Breast epithelium (tissue), 4 donors: Measurements from ENCODE around the gene PARVA. TPM values are rescaled to one million over a fixed set of nuclear protein-coding genes. Genes with fewer than 3 reads are reported as not detected.

Source experiments
- DNase-seq, 2 donors: peaks; one replicate each; pipeline ENCODE4 v3.0.0-alpha.2; 2019; ENCODE audit warnings: low spot score in 2 of 2
- H3K27ac ChIP-seq, 2 donors: fragments of 200-600 bp; sonication (generic) in 1 of 2; one replicate each; pipeline ENCODE4 v1.5.1; 2016 to 2019; ENCODE audit warnings: mild to moderate bottlenecking in 1 of 2
- H3K27me3 ChIP-seq, 2 donors: fragments of 200-600 bp; sonication (generic) in 1 of 2; one replicate each; pipeline versions ENCODE4 v1.5.1 to v1.6.0; 2017 to 2019; ENCODE audit warnings: control low read depth in 1 of 2, mild to moderate bottlenecking in 1 of 2
- H3K36me3 ChIP-seq: fragments of 200-600 bp; one replicate; pipeline ENCODE4 v1.5.1; 2019
- H3K4me1 ChIP-seq, 2 donors: fragments of 200-600 bp; sonication (generic); one replicate each; pipeline ENCODE4 v1.5.1; 2016 to 2019; ENCODE audit warnings: control low read depth in 1 of 2
- H3K4me3 ChIP-seq, 3 donors: fragments of 200-600 bp; sonication (generic); 1 replicate in 2 of 3; 2 replicates in 1 of 3; pipeline ENCODE4 v1.5.1; 2016 to 2019; ENCODE audit warnings: mild to moderate bottlenecking in 3 of 3, moderate library complexity in 2 of 3
- H3K9me3 ChIP-seq, 2 donors: fragments of 200-600 bp; sonication (generic) in 1 of 2; one replicate each; pipeline ENCODE4 v1.5.1; 2016 to 2019; ENCODE audit warnings: control low read depth in 1 of 2
- POLR2A ChIP-seq: fragments of 450-650 bp; IDR thresholded peaks from one replicate; pipeline ENCODE4 v1.6.1; 2016; ENCODE audit warnings: antibody characterized with exemption, mild to moderate bottlenecking, moderate library complexity
- POLR2AphosphoS5 ChIP-seq, 3 donors: sonication (generic); formaldehyde crosslinking; IDR thresholded peaks; one replicate each; pipeline ENCODE4 v1.6.1; 2017; ENCODE audit warnings: antibody characterized with exemption in 3 of 3
- intact Hi-C: fragments of 100-400 bp; cut with DNase I; formaldehyde crosslinking; loops from one replicate; pipeline ENCODE4 v1.15.1; 2023; ENCODE audit warnings: low total_unique reads
- total RNA-seq, 3 donors: library from RNA; depleted of rRNA; stranded (reverse); fragments of >200 nt; gene quantifications; one replicate each; pipeline ENCODE4 v1.1.0, GENCODE V29; 2016
- TF ChIP-seq, protein P1 (sequence below), 3 donors: fragments of 450-650 bp; IDR thresholded peaks; one replicate each; pipeline ENCODE4 v1.5.1; 2016 to 2017; ENCODE audit warnings: antibody characterized with exemption in 3 of 3, mild to moderate bottlenecking in 3 of 3, moderate library complexity in 3 of 3

Gene PARVA
- total RNA-seq, 3 donors from 2014 or later: 50.5 to 109 (median 60.4) TPM

DNA sequence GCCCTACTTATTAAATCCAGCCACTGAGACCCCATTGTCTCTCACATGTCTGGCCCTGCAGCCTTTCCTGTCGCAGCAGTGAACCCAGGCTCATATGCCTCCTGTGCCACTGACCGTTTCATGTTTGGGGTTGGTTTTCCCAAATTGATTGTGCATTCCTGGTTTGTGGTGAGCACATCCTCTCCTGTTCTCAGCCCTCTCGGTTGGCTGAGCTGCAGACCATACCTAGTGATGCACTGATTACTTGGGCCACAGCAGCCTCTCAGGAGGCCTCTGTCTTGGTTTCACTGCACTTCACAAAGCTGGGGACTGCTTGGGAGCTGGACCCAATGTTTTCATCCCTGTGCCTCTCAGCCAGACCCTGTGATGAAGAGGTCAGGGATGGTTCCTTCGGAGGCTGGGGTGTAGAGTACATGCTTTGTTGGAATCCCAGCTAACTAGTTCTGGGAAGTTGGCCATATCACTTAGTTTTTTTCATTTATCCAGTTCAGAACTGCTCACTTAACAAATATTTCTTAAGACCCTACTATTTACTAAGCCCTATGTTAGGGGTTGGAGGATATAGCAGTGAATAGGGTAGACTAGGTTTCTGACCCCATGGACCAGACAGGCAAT is 30.9 kb downstream of the PARVA start:
- intact Hi-C loops: no loop called here
- no peak for DNase-seq
- peak overlapping the region; percentile 73 to 86 for H3K27ac ChIP-seq
- H3K27me3 ChIP-seq: no peaks in the 10 kb centered on the region
- H3K9me3 ChIP-seq: no peaks in the 10 kb centered on the region
- H3K4me3 ChIP-seq: no peak overlapping the region
- H3K36me3 ChIP-seq: no peaks in the 10 kb centered on the region
- TF ChIP-seq, protein P1, sequence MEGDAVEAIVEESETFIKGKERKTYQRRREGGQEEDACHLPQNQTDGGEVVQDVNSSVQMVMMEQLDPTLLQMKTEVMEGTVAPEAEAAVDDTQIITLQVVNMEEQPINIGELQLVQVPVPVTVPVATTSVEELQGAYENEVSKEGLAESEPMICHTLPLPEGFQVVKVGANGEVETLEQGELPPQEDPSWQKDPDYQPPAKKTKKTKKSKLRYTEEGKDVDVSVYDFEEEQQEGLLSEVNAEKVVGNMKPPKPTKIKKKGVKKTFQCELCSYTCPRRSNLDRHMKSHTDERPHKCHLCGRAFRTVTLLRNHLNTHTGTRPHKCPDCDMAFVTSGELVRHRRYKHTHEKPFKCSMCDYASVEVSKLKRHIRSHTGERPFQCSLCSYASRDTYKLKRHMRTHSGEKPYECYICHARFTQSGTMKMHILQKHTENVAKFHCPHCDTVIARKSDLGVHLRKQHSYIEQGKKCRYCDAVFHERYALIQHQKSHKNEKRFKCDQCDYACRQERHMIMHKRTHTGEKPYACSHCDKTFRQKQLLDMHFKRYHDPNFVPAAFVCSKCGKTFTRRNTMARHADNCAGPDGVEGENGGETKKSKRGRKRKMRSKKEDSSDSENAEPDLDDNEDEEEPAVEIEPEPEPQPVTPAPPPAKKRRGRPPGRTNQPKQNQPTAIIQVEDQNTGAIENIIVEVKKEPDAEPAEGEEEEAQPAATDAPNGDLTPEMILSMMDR (IDR thresholded peaks at IDR 0.05): no peak
- TF ChIP-seq POLR2AphosphoS5 (IDR thresholded peaks at IDR 0.05) (no peak), POLR2A (no peak)
- peaks cover 0 to 14% of the 10 kb centered on the region in 2 donors for H3K4me1 ChIP-seq

DNA sequence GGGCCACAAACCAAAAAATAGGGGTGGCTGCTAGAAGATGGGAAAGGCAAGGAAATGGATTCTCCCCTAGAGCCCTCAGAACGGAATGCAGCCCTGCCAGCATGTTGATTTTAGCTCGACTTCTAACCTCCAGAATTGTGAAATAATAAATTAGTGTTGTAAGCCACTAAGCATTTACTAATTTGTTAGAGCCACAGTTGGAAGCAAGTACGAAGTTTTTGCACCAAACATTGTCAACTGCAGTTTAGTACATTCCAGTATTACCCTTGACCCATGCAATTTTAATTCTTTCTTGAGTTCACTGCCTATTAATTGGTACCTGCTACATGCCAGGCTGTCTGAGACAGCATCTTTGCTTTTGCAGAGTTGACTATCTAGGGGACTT is 32.2 kb downstream of the PARVA start:
- no peaks in the 10 kb centered on the region for H3K9me3 ChIP-seq
- no peaks in the 10 kb centered on the region for H3K27me3 ChIP-seq
- intact Hi-C loops: no loop called here
- peaks cover 0 to 21% of the 10 kb centered on the region in 2 donors for H3K4me1 ChIP-seq
- no peak for DNase-seq
- H3K4me3 ChIP-seq: peak overlapping the region in 1 of 3 donors; percentile 9
- no peaks in the 10 kb centered on the region for H3K36me3 ChIP-seq
- peak overlapping the region; percentile 86 to 89 for H3K27ac ChIP-seq
- TF ChIP-seq, protein P1 (IDR thresholded peaks at IDR 0.05): no peak
- TF ChIP-seq POLR2A: no peak
- TF ChIP-seq POLR2AphosphoS5 (IDR thresholded peaks at IDR 0.05): no peak

DNA sequence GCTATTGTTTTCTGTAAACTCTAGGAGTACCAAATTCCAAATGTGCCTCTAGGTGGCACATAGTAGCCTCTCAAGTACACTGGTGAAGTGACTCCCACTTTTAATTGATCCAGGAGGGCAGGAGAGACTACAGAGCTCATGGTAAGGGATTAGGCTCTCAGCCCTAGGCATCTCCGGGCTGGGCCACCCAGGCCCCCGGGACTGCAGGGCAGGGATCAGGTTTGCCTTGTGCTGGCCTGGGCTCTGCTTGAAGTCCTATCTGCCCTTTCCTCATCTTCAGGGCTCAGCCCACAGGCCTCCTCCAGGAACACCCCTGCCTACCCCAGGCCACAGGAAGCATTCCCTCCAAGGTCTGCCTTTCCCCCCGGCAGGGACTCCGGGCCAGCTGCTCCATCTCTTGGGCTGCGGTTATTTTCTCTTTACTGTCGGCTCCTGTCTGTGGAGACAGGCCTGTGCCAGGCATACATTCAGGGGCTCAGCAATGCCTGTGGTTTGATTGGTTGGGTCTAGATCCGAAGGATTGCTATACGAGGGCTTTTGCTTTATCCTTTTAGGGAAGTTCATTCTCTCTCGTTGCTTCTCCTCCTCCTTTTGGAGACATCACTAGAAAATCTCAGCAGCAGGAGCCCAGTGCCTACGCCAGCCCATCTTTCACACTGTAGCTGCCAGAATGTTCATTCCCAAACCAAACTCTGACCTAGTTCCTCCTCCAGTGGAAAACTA is 32.8 kb downstream of the PARVA start:
- Histone ChIP-seq H3K4me1 (peaks cover 0 to 21% of the 10 kb centered on the region in 2 donors), H3K4me3 (peak overlapping the region in 2 of 3 donors; percentile 9 to 20)

DNA sequence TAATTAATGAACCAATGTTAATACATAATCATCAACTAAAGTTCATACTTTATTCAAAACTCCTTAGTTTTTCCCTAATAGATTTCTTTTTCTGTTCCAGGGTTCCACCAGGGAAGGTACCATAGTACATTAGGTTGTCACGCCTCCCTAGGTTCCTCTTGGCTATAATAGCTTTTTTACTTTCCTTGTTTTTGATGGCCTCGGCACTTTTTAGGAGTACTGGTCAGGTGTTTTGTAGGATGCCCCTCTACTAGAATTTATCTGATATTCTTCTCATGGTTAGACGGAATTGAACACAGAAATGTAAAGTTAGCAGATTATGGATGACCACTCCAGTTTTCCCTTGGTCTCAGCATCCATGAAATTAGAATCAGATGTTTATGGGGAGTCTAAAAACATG is 34.0 kb downstream of the PARVA start:
- H3K4me3 ChIP-seq: no peak overlapping the region
- peaks cover 0 to 21% of the 10 kb centered on the region in 2 donors for H3K4me1 ChIP-seq
- DNase-seq: no peak
- no peaks in the 10 kb centered on the region for H3K27me3 ChIP-seq
- peak overlapping the region; percentile 86 to 89 for H3K27ac ChIP-seq
- intact Hi-C loops: no loop called here
- H3K36me3 ChIP-seq: no peaks in the 10 kb centered on the region
- TF ChIP-seq, protein P1 (IDR thresholded peaks at IDR 0.05): no peak
- TF ChIP-seq POLR2AphosphoS5 (IDR thresholded peaks at IDR 0.05) (no peak), POLR2A (no peak)
- no peaks in the 10 kb centered on the region for H3K9me3 ChIP-seq

More for the DNA sequence above, 32.8 kb downstream of the PARVA start:
- H3K27me3 ChIP-seq: no peaks in the 10 kb centered on the region
- no peaks in the 10 kb centered on the region for H3K36me3 ChIP-seq
- TF ChIP-seq, protein P1 (IDR thresholded peaks at IDR 0.05): no peak
- TF ChIP-seq POLR2A (no peak), POLR2AphosphoS5 (IDR thresholded peaks at IDR 0.05) (no peak)
- H3K27ac ChIP-seq: peak overlapping the region; percentile 86 to 89
- DNase-seq: no peak
- H3K9me3 ChIP-seq: no peaks in the 10 kb centered on the region
- intact Hi-C loops: no loop called here
